Lower leg skin (tissue), 3 donors: ENCODE data around the gene CALCOCO1.
A peak's percentile ranks its signal among the peaks of the same experiment; 100 is the strongest.

ENCODE experiments used
- POLR2A ChIP-seq, 2 donors: fragments of 450-650 bp; IDR thresholded peaks; one replicate each; pipeline ENCODE4 v1.6.1; 2016 to 2017; ENCODE audit warnings: antibody characterized with exemption in 2 of 2, mild to moderate bottlenecking in 1 of 2, moderate library complexity in 1 of 2
- TF ChIP-seq, protein P1 (sequence below), 3 donors: fragments of 450-650 bp; IDR thresholded peaks; one replicate each; pipeline ENCODE4 v1.5.1; 2016; ENCODE audit warnings: antibody characterized with exemption in 3 of 3, mild to moderate bottlenecking in 3 of 3, moderate library complexity in 2 of 3

DNA sequence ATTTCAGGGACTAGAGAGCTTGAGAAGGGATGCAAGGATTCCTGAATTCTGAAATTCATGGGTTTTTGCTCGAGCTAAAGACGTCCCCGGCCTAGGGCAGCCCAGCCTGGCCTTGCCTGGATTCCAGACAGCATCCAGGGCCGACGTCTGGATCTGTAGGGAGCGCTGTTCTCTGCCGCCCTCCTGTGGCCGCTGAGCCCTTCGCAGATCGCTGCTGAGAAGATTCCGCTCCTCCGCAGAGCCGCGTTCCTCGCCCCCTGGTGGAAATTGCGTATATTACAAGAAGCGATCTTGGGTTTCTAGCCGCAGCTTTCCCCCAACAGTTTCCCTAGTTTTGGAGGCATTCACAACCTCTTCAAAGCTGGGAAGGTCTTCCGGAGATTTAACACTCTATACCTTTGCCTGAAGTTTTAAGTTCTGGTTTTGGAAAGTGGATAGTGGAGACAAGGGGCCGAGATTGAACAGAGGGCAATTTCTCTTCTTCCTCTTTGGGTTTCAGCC, 19.4 kb upstream of the CALCOCO1 start:
- TF ChIP-seq, protein P1, sequence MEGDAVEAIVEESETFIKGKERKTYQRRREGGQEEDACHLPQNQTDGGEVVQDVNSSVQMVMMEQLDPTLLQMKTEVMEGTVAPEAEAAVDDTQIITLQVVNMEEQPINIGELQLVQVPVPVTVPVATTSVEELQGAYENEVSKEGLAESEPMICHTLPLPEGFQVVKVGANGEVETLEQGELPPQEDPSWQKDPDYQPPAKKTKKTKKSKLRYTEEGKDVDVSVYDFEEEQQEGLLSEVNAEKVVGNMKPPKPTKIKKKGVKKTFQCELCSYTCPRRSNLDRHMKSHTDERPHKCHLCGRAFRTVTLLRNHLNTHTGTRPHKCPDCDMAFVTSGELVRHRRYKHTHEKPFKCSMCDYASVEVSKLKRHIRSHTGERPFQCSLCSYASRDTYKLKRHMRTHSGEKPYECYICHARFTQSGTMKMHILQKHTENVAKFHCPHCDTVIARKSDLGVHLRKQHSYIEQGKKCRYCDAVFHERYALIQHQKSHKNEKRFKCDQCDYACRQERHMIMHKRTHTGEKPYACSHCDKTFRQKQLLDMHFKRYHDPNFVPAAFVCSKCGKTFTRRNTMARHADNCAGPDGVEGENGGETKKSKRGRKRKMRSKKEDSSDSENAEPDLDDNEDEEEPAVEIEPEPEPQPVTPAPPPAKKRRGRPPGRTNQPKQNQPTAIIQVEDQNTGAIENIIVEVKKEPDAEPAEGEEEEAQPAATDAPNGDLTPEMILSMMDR (IDR thresholded peaks at IDR 0.05), result peak in 2 of 3 donors; percentile 97 to 99
- no peak for TF ChIP-seq POLR2A (IDR thresholded peaks at IDR 0.05)
